ENCODE measurements around the gene LDHAL6B.

DNA sequence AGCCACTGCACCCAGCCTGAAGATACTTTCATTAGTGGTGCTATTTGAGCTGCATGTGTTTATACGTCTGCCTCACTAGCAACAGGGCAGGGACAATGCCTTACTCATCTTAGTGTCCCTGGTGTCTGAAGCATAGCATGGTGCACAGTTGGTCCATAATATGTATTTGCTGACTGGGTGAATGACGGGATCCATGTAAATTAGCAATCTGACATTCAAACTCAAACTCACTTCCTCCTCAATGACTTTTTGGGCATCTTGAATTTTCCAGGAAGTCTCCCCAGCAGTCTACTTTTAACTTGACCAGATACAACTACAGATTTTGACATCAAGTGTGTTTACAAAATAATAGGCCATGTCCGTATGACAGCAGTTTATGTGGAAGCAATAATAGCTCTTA, 3.0 kb upstream of the LDHAL6B start:
- TF ChIP-seq POLR2A (IDR thresholded peaks at IDR 0.05) (no peak), CTCF (IDR thresholded peaks at IDR 0.05) (no peak), EP300 (IDR thresholded peaks at IDR 0.05) (no peak), POLR2AphosphoS5 (IDR thresholded peaks at IDR 0.05) (no peak)
